HG03457 (cell line): ENCODE results near the gene GNG7.
"Not testable (repeated sequence)": the region's sequence is repeated elsewhere in the genome, so short reads cannot be mapped to it uniquely, and the experiment has no call there.

Experiments used
- ATAC-seq: cut with Tn5 transposase; IDR thresholded peaks from one replicate; pipeline ENCODE4 v1.9.1; 2021; ENCODE audit warnings: moderate number of reproducible peaks; ENCODE audit not compliant: unreplicated experiment

The GNG7 gene

DNA sequence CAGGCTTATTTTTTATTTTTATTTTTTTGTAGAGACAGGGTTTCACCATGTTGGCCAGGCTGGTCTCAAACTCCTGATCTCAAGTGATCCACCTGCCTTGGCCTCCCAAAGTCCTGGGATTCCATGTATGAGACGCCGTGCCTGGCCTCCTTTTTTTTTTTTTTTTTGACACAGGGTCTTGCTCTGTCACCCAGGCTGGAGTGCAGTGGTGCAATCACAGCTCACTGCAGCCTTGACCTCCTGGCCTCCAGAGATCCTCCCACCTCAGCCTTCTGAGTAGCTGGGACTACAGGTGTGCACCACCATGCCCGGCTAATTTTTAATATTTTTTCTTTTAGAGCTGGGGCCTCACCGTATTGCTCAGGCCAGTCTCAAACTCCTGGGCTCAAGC is 159.4 kb downstream of the GNG7 start:
- not testable (repeated sequence) for ATAC-seq

DNA sequence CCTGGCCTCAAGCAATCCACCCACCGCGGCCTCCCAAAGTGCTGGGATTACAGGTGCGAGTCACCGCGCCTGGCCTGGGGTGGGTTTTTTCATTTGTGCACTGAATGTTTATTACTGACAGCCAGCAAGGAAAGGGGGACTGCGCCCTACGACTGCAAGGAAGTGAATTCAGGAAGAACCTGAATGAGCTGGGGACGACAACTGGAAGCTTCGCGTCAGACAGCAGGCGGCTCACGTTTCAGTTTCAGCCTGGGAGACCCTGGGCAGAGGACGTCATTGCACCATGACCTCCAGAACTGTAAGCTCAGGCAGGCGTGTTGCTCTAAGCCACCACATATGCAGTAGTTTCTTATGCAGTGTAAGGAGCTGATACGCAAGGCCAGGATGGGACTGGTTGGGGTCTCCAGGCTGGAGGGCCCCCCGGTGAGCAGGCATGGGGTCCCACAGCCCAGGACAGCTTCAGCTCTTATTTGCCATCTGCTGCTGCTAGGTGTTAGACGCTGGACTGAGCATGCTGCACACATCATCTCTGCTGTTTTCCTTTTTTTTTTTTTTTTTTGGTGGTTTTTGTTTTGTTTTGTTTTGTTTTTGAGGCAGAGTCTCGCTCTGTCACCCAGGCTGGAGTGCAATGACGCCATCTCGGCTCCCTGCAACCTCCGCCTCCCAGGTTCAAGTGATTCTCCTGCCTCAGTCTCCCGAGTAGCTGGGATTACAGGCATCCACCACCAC is 160.0 kb downstream of the GNG7 start:
- no peak for ATAC-seq

DNA sequence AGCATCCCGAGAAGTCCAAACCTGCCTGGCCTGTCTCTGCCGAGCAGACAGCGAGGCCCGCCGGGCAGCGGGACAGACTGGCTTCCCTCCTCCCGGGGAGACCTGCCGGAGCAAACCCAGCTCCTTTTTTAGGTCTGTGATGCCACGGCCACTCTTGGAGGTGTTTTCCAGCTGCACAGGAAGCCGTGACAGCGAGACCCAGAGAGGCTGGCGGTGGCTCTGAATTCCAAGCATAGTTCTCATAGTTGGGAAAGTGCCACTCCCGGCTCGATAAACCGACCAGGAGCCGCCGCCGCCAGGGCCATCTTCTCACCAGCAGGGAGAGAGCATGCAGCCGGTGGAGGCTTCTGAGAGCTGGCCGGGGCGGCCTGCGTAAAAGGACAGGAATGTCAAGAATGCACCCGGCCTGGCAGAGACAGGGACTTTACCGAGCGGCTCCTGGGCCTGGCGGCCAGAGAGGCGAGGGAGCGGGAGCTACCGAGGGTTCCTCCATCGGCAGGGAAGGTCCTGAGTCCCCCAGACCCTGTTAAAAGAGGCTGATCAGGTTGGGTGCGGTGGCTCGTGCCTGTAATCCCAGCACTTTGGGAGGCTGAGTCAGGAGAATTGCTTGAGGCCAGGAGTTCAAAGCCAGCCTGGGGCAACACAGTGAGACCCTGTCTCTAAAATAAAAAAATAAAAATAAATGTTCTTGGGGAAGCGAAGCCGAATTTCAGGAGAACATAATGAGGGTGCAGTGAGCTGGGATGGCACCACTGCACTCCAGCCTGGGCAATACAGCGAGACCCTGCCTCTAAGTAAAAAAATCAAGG is 161.6 kb downstream of the GNG7 start:
- no peak for ATAC-seq

DNA sequence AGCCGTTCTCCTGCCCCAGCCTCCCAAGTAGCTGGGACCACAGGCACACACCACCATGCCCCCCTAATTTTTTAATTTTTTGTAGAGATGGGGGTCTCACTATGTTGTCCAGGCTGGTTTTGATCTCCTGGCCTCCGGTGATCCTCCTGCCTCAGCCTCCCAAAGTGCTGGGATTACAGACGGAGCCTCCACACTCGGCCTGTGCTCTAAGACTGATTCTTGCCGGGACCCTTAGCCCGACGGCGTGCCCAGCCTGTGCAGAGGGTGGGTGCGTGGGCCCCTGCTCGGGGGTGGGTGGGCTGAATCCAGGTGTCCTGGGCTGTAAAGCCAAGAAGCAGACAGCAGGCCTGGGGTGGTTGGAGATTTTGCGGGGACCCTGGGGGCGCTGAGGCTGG is 162.2 kb downstream of the GNG7 start:
- ATAC-seq = no peak

DNA sequence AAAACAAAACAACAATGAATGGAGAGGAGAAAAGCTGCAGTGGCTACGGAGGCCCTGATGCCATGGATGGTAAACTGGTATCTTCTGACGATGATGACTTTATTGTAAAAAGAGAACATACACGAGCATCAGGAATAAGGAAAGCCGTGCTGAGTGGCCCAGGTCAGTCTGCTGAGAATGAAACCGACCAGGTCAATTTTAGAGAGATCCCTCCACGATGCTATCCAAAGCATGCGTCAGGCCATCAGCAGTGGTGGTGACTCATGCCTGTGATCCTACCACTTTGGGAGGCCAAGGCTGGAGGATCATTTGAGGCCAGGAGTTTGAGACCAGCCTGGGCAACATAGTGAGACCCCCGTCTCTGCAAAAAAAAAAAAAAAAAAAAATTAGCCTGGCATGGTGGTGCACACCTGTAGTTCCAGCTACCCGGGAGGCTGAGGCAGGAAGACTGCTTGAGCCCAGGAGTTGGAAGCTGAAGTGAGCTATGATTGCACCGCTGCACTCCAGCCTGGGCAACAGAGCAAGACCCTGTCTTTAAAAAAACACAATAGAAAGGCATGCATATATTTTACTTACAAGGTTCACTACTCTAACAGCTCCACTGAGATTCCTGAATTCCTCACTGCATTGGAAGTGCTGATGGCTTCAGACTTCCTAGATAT is 164.3 kb downstream of the GNG7 start:
- ATAC-seq = no peak

DNA sequence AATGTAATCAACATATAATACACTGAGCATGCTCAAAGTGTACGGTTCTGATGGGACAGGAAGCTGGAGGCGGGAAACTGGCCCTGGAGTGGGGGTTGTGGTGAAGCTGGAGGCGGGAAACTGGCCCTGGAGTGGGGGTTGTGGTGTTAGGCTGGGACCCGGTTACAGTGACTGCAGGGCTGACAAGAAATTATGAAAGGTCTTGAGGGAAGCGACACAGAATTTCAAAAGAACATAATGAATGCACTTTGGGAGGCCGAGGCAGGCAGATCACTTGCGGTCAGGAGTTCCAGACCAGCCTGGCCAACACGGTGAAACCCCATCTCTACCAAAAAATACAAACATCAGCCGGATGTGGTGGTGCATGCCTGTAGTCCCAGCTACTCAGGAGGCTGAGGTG is 164.9 kb downstream of the GNG7 start:
- ATAC-seq = not testable (repeated sequence)

DNA sequence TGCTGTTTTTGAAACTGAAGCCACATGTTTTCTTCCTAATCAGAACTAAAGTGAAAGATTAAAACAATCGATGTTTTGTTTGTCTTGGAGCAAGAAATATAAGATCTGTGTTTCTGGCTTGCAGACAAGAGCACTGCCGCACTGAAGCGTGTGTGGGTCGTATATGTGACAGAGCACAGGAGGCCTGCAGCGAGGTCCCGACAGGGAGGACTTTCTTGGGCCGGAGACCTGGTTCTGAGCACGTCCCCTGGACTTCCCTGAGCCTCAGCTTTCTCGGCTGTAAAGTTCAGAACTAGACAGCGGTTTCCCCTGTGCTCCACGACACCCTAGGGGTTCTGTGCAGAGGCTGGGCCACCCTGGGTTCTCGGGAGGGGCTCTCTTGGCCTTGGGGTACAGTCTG is 166.0 kb downstream of the GNG7 start:
- ATAC-seq = no peak

DNA sequence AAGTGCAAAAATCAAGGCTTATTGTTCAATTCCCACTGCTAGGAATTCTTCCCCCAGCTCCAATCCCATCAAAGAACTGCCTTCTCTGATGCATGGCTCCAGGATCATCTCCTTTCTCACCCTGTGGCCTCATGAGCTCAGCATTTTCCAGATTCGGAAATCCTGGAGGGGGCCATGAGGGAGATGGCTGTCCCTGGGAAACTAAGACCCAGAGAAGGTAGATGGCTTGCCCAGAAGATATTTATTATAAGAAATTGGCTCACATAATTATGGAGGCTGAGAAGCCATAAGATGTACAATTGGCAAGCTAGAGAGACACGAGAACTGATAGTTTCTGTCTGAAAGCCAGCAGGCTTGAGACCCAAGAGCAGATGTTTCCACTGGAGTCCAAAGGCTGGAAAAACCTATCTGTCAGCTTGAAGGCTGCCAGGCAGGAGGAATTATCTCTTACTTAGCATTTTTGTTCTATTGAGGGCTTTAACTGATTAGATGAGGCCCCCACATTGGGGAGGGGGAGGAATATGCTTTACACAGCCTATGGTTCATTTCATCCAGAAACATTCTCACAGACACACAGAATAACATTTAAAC is 168.0 kb downstream of the GNG7 start:
- ATAC-seq = no peak

DNA sequence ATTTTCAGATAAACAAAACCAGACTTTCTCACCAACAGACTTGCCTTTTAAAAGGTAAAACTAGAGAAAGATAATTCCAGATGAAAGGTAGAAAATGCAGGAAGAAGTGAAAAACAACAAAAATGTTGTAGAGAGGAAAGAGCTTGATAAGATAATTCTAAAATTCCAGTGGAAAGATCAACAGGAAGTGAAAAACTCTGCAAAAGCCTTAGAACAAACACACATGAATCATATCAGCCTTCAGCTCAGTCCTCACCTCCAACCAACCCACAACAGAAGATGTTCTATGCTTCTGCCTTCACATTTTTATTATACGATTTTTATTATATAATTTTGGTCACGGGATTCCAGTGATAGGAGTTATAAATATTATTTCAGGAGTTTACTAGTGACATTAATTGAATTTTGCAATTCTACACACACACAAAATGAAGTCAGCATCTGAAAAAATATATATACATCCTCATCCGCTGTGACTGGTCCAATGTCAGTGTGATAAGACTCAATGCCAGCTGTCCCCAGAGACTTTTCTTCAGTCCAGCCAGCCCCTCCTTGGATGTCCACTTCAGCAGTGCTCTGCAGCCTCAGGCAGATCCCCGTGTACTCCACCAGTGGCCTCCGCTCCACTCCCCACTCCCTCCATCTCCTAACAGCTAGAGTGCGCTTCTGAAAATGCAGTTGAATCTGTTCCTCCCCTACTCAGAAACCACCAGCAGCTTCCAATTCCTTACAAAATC is 168.6 kb downstream of the GNG7 start:
- ATAC-seq = no peak

DNA sequence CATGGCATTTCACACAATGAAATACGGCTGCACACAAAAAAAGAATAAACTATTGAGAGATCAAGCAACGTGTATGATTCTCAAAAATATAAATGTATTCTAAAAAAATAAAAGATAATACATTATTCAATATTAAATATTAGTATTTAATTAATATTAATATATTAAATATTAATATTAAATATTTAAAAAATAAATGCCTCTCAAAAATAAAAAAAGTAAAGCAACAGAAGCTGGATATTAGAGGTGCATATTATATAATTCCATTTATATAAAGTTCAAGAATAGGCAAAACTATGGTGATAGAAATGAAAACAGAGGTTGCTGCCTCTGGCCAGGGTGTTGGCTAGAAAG is 169.4 kb downstream of the GNG7 start:
- ATAC-seq = no peak

DNA sequence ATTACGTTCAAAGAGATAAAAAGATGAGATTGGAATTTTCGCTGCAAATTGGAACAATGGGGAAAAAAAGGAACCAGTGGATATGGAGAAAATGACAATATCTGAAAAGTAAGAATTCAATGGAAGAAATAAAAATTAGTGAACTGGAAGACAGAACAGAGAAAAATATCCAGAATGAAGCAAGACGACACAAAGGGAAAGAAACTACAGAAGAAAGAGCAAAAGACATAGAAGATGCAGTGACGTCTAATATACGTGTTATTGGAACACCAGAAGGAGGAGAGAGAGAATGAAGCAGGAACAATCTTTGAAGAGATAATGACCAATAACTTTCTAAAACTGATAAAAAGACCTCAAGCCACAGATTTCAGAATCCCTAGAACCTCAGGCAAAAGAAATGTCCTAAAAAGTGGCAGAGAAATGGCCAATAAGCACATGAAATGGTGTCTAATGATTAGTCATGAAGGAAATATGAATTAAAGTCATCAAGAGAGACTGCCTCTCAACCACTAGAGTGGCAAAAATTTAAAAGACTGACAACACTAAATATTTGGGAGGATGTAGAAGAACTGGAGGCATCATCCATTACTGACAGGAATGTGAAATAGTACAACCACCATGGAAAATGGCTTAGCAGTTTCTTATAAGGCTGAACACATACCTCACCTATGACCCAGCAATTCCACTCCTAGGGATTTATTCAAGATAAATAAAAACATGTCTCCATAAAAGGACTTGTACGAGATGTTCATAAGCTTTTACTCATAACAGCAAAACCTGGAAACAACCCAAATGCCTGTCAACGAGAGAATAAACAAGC is 170.0 kb downstream of the GNG7 start:
- no peak for ATAC-seq

DNA sequence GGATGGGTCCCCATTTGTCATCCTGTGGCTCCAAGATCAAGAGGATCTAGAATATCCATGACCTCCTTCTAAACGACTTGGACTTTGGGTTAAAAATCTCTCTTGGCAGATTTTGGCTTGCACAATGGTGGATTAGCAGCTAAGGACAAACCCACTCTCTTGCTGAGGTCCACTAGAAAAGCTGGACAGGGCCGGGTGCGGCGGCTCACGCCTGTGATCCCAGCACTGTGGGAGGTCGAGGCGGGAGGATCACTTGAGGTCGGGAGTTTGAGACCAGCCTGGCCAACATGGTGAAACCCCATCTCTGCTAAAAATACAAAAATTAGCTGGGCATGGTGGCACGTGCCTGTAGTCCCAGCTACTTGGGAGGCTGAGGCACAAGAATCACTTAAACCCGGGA is 172.6 kb downstream of the GNG7 start:
- not testable (repeated sequence) for ATAC-seq

DNA sequence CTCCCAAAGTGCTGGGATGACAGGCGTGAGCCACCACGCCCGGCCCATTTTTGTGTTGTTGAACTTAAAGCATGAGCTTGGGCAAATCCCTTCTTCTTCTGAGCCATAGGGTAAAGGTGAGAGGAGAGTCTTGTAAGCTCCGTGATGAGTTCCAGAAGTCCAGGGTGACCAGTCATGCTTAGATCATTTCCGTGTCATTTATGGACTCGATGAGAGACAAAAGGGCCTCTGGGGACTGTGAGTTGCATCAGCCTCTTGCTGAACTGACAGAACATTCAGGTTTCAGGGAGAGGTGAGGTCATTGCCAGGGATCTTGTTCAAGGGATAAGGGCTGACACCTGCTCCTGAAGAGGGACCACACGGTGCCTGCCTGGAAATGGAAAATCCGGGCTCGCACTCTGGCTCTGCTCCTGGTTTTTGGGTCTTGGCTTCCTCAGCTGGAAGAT is 173.0 kb downstream of the GNG7 start:
- no peak for ATAC-seq

DNA sequence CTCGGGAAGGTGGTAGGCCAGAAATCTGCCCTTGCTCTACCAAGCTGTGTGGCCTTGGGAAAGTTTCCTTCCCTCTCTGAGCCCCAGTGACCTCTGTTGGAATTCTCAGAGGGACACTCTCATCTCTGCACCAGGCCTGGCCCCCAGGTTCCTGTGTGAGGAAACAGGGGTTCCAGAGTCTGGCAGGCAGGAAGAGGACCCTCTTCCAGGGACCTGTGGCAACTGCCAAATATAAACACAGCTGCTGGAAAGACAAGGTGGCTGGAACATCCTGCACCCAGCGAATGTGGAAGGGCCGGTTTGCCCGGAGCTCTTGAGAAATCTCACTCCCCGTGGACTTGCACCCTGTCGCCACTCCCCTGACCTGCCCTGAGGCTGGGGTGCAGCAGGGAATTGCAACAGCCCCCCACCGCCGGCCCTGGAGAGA is 173.8 kb downstream of the GNG7 start:
- no peak for ATAC-seq

DNA sequence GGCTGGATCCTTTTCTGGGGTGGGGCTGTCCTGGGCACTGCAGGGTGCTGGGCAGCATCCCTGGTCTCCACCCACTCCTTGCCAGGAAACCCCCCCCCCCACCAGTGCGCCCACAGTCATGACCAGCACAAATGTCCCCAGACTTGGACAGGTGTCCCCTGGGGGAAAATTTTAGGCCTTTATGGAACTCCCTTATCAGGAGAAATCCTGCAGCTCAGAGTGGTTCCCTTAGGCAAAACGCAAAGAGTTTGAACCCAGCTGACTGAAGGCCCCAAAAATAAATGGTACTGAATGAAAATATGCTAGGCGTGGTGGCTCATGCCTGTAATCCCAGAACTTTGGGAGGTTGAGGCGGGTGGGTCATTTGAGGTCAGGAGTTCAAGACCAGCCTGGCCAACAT is 174.8 kb downstream of the GNG7 start:
- no peak for ATAC-seq

DNA sequence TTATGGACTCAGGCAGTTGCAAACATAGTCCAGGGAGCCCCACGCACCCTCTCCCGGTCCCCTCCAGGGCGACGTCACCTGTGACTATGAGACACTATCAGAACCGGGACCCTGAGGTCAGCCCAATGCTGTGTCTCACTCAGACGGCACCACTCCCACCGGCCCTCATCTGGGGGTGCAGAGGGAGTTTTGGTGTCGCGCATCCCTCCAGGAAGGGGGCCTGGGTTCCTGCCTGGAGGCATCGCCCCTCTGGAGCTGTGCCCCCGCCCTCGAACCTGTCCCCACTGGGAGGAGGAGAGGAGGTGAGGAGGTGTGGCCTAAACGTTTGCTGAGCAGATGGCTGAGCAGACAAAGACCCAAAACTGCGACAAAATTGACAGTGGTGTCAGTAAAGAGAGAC is 175.3 kb downstream of the GNG7 start:
- no peak for ATAC-seq

DNA sequence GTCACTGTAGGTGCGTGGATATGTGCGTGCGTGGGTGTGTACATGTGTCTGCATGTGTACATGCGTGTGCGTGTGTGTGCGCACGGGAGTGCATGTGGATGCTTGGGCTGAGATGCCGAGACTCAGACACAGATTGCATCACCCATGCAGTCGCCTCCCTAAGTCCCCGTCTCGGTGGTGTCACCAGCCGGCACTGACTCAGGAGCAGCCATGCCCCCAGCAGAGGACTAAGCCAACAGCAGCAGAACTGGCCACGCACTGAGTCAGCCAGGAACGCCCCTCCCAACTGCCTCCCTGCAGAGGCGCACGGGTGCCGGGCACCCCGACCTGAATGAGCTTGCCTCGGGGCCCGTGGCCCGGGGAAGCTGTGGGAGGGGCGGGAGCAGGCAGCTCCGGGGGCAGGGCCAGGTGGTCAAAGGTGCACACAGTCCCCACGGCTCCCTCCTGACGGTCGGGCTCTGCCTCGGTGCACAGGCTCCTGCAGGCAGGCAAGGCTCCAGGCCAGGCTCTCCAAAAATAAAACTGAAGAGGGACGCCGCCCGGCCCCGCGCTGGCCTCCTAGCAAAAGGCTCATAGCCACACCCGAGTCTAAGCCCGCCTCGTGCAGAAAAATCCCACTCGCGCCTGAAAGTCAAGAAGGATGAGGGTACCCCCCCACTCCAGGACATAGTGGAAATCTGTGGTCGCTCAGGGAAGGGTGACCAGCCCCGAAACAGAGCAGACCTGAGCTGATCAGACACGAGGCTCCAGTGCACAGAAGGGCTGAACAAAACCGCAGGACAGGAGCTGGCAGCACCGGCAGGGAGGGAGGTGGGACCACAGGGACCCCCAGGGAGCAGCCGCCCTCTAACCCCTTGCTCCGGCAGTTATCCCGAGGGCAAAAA is 177.4 kb downstream of the GNG7 start:
- no peak for ATAC-seq

DNA sequence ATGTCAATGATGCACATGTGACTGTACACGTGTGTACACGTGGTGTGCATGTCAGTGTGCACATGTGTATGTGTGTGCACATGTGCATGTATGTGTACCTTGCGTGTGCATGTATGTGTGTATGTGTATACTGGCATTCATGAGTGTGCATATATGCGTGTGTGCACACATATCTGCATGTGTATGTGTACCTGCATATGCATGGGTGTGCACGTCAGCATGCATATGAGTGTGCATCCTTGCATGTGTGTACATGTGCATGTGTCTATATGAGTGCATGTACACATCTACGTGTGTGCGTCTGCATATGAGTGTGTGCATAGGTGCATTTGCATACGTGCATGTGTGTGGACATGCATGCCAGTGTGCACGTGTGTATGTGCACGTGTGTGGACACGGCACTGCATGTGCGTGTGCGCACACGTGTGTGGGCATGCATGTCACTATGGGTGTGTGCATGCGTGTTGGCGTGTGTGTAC is 178.1 kb downstream of the GNG7 start:
- ATAC-seq = no peak
